ENCODE measurements around the gene C10orf67.

The C10orf67 gene

GRCh38 chr10:23171232-23171876 lies 173.2 kb downstream of the C10orf67 start:
- DNase-seq (ENCODE audit: low spot score), result peak; percentile 55

- peak; percentile 62 for DNase-seq (ENCODE audit: low spot score)
Observed at GRCh38 chr10:23158370-23158769, 186.2 kb downstream of the C10orf67 start.

GRCh38 chr10:23157691-23158369 lies 186.8 kb downstream of the C10orf67 start:
- peak; percentile 32 for DNase-seq (ENCODE audit: low spot score)

GRCh38 chr10:23157239-23157681 lies 187.3 kb downstream of the C10orf67 start:
- no peak for DNase-seq (ENCODE audit: low spot score)

GRCh38 chr10:23156447-23157150 lies 188.0 kb downstream of the C10orf67 start:
- no peak for DNase-seq (ENCODE audit: low spot score)

GRCh38 chr10:23155169-23155568 lies 189.4 kb downstream of the C10orf67 start:
- DNase-seq (ENCODE audit: low spot score), result no peak

Measured in HuH-7.5 (cell line).